GM20000 (cell line): ENCODE measurements around the gene PRTFDC1.

ENCODE experiments used
- DNase-seq: peaks from one replicate; pipeline ENCODE4 v3.0.0; 2012; ENCODE audit warnings: low spot score
- TF ChIP-seq, protein P1 (sequence below): IDR thresholded peaks from 2 replicates; pipeline ENCODE4 v1.5.1; 2012; ENCODE audit warnings: mild to moderate bottlenecking, control low read depth; ENCODE audit errors: extremely low read depth, missing control alignments

The PRTFDC1 gene

DNA sequence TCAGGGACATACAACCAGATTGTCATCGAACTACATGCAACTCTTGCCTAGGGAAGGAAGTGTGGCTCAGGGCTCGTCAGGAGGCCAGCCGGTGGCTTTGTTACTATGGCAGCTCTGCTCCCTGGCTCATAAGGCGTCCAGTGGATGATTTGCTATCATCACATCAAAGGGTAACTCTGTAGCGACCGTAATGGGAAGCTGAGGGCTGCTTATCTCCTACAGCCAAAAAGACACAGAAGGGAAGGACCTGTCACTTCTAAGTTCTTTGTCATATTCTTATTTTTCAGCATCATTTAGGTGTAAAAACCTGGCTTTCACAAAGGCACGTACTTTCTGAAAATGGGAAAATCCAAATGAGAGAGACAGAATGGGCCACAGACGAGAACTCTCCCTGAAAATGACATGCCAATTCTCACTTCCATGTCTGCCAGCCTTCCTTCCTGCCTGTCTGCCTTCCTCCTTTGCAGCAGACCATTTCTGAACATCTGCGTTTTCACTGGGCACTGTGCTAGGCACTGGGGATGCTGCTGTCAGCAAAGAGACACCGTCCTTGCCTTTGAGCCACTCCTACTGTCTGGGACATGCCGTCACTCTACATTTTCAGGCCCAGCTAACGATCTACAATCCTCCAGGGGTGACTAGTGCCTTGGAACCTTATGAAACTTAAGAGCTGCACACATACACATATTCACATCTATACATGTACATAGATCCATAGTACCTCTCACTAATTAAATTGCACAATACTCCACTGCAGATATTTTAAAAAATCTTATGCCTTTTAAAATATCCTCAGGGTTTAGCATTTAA is 36.6 kb upstream of the PRTFDC1 start:
- TF ChIP-seq, protein P1, sequence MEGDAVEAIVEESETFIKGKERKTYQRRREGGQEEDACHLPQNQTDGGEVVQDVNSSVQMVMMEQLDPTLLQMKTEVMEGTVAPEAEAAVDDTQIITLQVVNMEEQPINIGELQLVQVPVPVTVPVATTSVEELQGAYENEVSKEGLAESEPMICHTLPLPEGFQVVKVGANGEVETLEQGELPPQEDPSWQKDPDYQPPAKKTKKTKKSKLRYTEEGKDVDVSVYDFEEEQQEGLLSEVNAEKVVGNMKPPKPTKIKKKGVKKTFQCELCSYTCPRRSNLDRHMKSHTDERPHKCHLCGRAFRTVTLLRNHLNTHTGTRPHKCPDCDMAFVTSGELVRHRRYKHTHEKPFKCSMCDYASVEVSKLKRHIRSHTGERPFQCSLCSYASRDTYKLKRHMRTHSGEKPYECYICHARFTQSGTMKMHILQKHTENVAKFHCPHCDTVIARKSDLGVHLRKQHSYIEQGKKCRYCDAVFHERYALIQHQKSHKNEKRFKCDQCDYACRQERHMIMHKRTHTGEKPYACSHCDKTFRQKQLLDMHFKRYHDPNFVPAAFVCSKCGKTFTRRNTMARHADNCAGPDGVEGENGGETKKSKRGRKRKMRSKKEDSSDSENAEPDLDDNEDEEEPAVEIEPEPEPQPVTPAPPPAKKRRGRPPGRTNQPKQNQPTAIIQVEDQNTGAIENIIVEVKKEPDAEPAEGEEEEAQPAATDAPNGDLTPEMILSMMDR = no peak
- no peak for DNase-seq

DNA sequence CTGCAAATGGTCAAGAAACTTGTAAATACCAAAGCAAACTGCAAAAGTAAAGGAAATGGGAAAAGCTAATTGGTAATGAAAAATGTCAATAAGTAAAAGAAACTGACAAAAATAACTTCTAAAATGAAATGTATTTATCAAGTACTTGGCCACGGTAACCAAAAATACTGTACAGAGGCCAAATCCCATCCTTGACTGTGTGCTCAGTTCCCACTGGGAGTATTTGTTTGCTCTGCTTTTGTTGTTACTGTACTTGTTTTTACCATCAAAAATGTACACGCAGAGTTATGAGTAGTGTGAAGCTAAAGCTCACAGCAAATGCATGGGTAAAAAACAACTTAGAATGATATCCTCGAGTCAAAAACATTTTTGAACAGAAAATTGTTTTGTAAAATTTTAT is 32.5 kb upstream of the PRTFDC1 start:
- TF ChIP-seq, protein P1 = no peak
- no peak for DNase-seq

DNA sequence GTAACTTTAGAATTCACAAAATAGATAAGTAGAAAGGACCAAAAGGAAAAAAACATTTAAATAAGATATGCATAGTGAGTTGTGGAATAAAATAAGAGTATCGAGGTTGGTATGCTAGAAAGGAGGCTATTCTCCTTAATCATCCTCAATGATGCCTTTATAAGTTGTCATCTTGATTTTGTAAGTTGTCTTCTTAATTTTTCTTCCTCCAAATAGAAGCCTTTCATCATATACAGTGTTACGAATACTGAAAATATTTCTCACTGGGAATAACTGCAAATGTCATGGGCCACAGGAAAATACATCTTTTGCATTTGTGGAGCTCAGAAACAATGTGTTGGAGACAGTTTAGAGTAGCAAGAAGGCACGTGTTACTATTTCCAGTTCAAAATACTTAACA is 31.5 kb upstream of the PRTFDC1 start:
- TF ChIP-seq, protein P1 = no peak
- DNase-seq = no peak

DNA sequence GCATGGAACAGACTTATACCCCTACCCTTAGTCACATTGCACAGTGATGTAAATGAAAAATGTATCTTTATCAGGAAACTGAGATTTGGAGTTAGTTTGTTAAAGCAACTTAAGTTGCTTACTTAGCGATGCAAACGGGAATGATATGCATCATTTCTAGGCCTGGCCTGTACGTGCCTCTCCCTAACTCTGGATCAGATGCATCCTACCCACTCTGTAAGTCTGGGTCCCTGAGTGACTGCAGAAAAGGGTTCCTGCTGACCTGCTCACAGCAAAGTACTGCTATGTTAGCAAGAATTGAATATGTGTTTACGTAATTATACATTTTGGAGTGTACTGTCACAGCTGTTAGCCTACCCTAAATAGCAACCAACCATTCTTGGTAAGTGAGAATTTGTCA is 30.7 kb upstream of the PRTFDC1 start:
- TF ChIP-seq, protein P1 = no peak
- DNase-seq = no peak

DNA sequence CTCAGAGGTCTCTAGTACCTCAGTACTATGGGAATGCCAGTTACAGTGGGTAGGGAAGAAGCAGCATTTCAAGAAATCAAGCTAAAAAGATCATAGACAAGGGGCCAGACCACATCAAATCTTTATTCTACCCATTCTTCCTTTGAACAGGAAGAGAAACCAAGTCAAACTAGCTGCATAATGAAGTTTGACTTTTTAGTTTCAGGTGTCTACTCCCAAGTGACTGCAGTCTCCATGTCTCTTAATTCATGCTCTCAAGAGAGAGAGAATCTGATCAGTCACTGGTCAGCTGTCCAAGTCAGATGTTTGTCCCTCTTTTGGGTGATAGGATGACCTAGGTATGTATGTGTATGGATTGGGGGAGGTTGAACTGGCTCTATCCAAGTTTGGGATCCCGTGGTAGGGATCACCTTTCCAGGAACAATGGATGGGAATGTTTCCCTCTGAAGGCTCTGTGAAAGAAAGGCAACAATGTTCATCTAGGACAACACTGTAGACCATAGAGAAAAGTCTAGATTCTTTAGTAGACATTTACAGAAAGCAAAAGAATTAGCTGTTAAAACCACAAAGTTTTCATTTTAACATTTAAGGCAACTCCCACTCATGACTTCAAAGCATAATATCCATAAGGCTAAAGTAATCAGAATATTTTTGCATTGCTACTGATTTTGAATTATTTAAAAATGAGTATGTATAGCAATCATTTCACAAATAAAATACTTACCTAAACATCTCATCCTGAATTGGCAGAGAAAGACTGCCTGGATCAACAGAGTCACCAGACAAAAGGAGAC is 30.1 kb upstream of the PRTFDC1 start:
- TF ChIP-seq, protein P1 = no peak
- DNase-seq = peak; percentile 7

DNA sequence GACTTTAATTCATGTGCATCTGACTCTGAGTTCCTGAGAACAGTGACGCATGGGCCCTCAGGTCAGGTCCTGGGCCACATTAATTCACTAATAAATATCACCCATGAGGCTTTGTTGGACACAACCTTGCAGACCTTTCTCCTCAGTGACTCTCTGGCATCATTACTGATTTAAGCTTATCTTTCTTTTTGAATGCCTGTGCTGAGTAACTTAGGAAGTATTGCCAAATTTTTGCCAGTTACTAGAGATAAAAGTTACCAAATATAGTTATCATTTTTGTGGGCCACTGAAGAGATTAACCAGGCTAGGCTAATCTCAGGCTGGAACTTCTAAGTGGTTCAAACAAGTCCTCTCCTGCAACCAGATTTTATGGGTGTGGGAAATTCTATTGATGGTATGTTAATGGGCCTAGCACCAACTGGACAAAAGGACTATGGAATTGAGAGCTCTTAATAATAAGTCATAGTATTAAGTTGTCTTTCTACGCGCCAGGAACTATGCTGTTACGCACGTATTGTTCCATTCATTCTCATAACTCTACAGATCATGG is 28.8 kb upstream of the PRTFDC1 start:
- TF ChIP-seq, protein P1 = no peak
- DNase-seq = no peak

DNA sequence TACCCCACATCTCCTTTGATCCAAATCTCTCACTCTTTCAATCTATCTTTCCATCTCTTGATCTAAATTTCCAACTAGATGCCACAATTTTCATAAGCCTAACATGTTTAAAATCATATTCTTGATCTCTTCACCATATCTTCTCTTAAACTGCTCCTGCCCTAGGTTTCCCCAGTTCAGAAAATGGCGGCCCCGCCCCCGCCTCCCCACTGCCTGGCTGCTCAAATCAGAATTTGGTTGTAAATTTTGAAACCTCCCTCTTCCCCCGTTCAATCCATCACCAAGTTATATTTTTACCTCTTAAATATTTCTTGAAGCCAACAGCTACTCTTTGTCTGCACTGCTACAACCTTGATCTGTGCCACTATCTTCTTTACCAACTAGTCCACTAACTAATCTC is 27.3 kb upstream of the PRTFDC1 start:
- TF ChIP-seq, protein P1 = no peak
- DNase-seq = no peak
